ENCODE results near the gene ZNF536.

DNA sequence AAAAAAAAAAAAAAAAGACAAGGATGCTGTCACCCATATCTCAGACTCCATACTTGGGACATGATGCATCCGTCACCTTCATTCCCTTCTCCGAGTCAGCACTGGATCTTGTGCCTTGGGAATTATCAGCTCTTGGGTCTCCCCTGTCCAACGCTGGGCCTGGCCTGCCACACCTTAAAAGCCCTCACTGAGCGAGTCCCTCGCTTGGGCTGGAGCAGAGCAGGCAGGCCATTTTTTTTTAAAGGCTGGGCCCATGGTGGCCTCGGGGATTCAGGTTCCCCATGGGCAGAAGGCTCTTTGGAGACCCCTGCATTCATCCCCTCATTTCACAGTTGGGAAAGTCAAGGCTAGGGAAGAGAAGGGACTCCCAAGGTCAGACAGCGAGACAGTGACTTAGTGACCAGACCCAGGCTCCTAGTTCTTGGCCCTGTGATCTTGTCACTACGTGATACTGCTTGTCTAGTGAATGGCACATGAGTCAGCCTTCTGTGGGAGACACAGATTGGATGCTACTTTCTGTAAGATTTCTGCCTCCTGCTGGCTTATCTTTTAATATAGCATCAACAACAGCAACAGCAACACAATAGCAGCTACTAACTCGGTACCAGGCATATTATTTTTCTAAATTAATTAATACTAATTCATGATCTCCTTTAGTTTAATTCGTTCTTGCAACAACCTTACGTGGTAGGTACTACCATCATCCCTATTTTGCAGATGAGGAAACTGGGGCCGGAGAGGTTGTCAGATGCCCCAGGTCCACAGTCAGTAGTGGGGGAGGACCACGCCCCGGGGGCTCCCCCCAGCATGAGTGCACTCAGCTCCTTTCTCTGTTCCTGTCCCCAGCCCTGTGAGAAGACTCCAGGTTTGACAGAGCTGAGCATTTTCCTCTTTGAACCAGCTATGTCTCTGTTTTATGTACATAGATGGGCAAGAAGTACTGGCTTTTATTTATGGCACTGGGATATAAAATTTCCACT, 27.4 kb upstream of the ZNF536 start:
- TF ChIP-seq, protein P1, sequence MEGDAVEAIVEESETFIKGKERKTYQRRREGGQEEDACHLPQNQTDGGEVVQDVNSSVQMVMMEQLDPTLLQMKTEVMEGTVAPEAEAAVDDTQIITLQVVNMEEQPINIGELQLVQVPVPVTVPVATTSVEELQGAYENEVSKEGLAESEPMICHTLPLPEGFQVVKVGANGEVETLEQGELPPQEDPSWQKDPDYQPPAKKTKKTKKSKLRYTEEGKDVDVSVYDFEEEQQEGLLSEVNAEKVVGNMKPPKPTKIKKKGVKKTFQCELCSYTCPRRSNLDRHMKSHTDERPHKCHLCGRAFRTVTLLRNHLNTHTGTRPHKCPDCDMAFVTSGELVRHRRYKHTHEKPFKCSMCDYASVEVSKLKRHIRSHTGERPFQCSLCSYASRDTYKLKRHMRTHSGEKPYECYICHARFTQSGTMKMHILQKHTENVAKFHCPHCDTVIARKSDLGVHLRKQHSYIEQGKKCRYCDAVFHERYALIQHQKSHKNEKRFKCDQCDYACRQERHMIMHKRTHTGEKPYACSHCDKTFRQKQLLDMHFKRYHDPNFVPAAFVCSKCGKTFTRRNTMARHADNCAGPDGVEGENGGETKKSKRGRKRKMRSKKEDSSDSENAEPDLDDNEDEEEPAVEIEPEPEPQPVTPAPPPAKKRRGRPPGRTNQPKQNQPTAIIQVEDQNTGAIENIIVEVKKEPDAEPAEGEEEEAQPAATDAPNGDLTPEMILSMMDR (IDR thresholded peaks at IDR 0.05): no peak
- TF ChIP-seq POLR2A (IDR thresholded peaks at IDR 0.05): no peak

All from esophagus squamous epithelium (tissue), 4 donors.